ENCODE measurements around the gene GMDS.
A peak's percentile ranks its signal among the peaks of the same experiment; 100 is the strongest.
"Not testable (repeated sequence)": the region's sequence is repeated elsewhere in the genome, so short reads cannot be mapped to it uniquely, and the experiment has no call there.

GMDS gene

GRCh38 chr6:1850121-1850839 lies 395.1 kb downstream of the GMDS start:
- DNase-seq: no peak

GRCh38 chr6:1849691-1850090 lies 395.7 kb downstream of the GMDS start:
- DNase-seq: no peak

- no peak for DNase-seq
Observed at GRCh38 chr6:1848752-1849151, 396.7 kb downstream of the GMDS start.

GRCh38 chr6:1846611-1847010 lies 398.8 kb downstream of the GMDS start:
- no peak for DNase-seq

- DNase-seq: not testable (repeated sequence)
Observed at GRCh38 chr6:1845543-1845942, 399.9 kb downstream of the GMDS start.

GRCh38 chr6:1842334-1842733 lies 403.1 kb downstream of the GMDS start:
- no peak for DNase-seq

- DNase-seq: no peak
Observed at GRCh38 chr6:1841136-1841535, 404.3 kb downstream of the GMDS start.

GRCh38 chr6:1840491-1841121 lies 404.8 kb downstream of the GMDS start:
- DNase-seq: no peak

- DNase-seq: no peak
Observed at GRCh38 chr6:1839361-1839760, 406.0 kb downstream of the GMDS start.

GRCh38 chr6:1838604-1839213 lies 406.7 kb downstream of the GMDS start:
- DNase-seq: no peak

- no peak for DNase-seq
Observed at GRCh38 chr6:1837826-1838225, 407.6 kb downstream of the GMDS start.

GRCh38 chr6:1836690-1837089 lies 408.7 kb downstream of the GMDS start:
- DNase-seq: no peak

- no peak for DNase-seq
Observed at GRCh38 chr6:1834646-1835516, 410.5 kb downstream of the GMDS start.

- no peak for DNase-seq
Observed at GRCh38 chr6:1834207-1834606, 411.2 kb downstream of the GMDS start.

- DNase-seq: peak; percentile 9
Observed at GRCh38 chr6:1832844-1833787, 412.3 kb downstream of the GMDS start.

GRCh38 chr6:1832358-1832757 lies 413.0 kb downstream of the GMDS start:
- DNase-seq: no peak

GRCh38 chr6:1827984-1828793 lies 417.2 kb downstream of the GMDS start:
- DNase-seq: no peak

- DNase-seq: no peak
Observed at GRCh38 chr6:1825926-1826325, 419.5 kb downstream of the GMDS start.

- no peak for DNase-seq
Observed at GRCh38 chr6:1825277-1825676, 420.1 kb downstream of the GMDS start.

GRCh38 chr6:1821513-1822183 lies 423.8 kb downstream of the GMDS start:
- peak; percentile 2 for DNase-seq

GRCh38 chr6:1821164-1821512 lies 424.3 kb downstream of the GMDS start:
- no peak for DNase-seq
